ENCODE results near the gene SCP2D1.

- TF ChIP-seq CTCF (IDR thresholded peaks at IDR 0.05; ENCODE audit: low read depth, low read length, poor library complexity, severe bottlenecking) (no peak), EZH2phosphoT487 (IDR thresholded peaks at IDR 0.05; ENCODE audit: borderline replicate concordance, low read length) (no peak)
These were observed 17.2 kb upstream of the SCP2D1 start for GRCh38 chr20:18796282-18796833.

Data from DOHH2 (cell line).